GM06990 (cell line): Measurements from ENCODE around the gene DMRTC2.

ENCODE experiments used
- DNase-seq: peaks from one replicate; pipeline ENCODE4 v3.0.0-alpha.2; 2011; ENCODE audit not compliant: insufficient read length; ENCODE audit errors: extremely low read depth
- H3K27me3 ChIP-seq: replicated peaks from 2 replicates; pipeline ENCODE4 v1.6.0; 2011; ENCODE audit warnings: low read length; ENCODE audit not compliant: control insufficient read depth, insufficient read depth
- H3K36me3 ChIP-seq: 2 replicates; pipeline ENCODE4 v1.5.1; 2011; ENCODE audit warnings: low read length; ENCODE audit not compliant: control insufficient read depth, insufficient read depth
- H3K4me3 ChIP-seq: replicated peaks from 2 replicates; pipeline ENCODE4 v1.5.1; 2011; ENCODE audit warnings: low read depth, mild to moderate bottlenecking, control low read depth, low read length
- TF ChIP-seq, protein P1 (sequence below): IDR thresholded peaks from 2 replicates; pipeline ENCODE4 v1.5.1; 2011; ENCODE audit warnings: low read length, control low read depth, mild to moderate bottlenecking, inconsistent platforms; ENCODE audit not compliant: insufficient read depth, poor library complexity, severe bottlenecking

The DMRTC2 gene

DNA sequence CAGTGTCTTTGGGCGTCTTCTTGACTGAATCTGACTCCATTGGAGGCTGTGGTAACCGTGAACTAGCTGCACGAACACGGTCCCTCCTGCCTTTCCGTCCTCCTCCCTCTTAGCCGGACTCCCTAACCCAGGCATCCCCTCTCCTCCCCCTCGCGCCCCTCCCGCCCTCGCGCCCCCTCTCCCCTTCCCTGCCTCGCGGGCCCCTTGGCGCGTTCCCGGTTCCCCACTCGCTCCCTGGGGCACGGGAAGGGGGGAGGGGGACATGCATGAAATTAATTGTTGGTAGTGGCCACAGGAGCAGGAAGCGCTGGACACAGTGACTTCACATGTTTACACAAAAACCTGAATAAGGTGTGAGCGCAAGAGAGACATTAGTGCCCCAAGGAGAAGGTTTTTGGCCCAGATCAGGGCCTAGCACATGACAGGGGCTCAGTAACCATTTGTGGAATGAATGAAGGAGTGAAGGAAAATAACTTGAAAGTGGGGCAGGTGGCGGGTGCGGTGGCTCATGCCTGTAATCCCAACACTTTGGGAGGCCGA lies 279 bp downstream of the DMRTC2 start:
- Histone ChIP-seq H3K4me3 (no peak overlapping the region), H3K36me3 (no peaks in the 10 kb centered on the region)

DNA sequence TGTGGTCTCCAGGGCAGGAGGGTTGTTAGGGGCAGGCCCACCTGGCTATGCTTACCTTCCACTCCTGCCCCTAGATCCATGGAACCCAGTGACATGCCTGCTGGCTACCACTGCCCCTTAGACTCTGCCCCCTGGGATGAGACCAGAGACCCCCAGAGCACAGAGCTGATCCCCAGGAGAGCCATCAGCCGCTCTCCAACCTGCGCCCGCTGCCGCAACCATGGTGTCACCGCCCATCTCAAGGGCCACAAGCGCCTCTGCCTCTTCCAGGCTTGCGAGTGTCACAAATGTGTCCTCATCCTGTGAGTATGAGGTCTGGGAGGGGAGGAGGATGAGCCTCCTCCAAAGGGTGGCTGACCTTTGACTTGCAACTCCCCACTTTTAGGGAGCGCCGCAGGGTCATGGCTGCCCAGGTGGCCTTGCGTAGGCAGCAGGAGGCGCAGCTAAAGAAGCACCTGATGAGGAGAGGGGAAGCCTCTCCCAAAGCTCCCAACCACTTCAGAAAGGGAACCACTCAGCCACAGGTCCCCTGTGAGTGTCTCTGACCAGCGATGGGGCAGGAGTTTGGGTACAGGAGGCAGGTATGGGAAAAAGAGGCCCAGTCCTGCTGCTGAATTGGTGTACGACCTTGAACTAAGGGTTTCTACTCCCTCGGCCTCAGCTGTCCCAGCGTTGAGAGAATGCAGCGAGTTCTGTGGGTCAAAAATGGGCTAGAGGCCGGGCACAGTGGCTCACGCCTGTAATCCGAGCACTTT lies 2.7 kb downstream of the DMRTC2 start:
- Histone ChIP-seq H3K4me3 (no peak overlapping the region), H3K36me3 (no peaks in the 10 kb centered on the region), H3K27me3 (0 out of 2 replicates have a peak, but pooled peaks cover 1% of the 10 kb centered on the region)
- TF ChIP-seq, protein P1, sequence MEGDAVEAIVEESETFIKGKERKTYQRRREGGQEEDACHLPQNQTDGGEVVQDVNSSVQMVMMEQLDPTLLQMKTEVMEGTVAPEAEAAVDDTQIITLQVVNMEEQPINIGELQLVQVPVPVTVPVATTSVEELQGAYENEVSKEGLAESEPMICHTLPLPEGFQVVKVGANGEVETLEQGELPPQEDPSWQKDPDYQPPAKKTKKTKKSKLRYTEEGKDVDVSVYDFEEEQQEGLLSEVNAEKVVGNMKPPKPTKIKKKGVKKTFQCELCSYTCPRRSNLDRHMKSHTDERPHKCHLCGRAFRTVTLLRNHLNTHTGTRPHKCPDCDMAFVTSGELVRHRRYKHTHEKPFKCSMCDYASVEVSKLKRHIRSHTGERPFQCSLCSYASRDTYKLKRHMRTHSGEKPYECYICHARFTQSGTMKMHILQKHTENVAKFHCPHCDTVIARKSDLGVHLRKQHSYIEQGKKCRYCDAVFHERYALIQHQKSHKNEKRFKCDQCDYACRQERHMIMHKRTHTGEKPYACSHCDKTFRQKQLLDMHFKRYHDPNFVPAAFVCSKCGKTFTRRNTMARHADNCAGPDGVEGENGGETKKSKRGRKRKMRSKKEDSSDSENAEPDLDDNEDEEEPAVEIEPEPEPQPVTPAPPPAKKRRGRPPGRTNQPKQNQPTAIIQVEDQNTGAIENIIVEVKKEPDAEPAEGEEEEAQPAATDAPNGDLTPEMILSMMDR: no peak
- no peak for DNase-seq

More for the DNA sequence above, 279 bp downstream of the DMRTC2 start:
- TF ChIP-seq, protein P1: no peak
- DNase-seq: no peak
- no peaks in the 10 kb centered on the region for H3K27me3 ChIP-seq

DNA sequence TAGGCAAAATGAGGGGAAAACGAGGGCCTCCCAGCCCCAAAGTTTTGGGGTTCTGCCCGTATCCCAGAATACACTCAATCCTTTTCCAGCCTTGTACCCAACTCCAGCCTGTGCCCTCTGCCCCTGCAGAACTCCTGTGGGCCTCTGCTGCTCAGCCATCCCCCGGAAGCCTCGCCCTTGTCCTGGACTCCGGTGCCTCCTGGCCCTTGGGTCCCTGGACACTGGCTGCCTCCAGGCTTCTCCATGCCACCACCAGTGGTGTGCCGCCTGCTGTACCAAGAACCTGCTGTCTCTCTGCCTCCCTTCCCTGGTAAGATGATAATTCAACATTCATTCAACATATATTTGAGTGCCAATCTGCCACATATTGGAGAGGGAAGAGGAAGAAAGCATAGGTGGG lies 3.8 kb downstream of the DMRTC2 start:
- no peaks in the 10 kb centered on the region for H3K36me3 ChIP-seq
- no peak for DNase-seq
- 0 out of 2 replicates have a peak, but pooled peaks cover 1% of the 10 kb centered on the region for H3K27me3 ChIP-seq
- TF ChIP-seq, protein P1: no peak
- H3K4me3 ChIP-seq: no peak overlapping the region

DNA sequence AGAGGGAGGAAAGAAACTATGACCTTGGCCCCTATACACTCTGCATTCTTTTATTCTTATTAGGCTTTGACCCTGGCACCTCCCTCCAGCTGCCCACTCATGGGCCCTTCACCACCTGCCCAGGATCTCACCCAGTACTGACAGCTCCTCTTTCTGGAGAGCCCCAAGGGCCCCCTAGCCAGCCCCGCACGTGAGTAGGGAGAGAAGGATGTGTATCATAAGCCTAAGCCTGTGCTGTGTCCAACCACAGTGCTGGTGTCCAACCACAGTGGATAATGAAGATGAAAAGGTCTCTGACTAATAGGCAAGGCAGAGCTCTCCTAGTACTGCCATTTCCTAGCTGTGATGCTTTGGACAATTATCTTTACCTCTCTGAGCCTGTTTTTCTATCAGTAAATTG lies 4.2 kb downstream of the DMRTC2 start:
- no peak for DNase-seq
- H3K4me3 ChIP-seq: no peak overlapping the region
- 0 out of 2 replicates have a peak, but pooled peaks cover 1% of the 10 kb centered on the region for H3K27me3 ChIP-seq
- H3K36me3 ChIP-seq: no peaks in the 10 kb centered on the region
- TF ChIP-seq, protein P1: no peak

DNA sequence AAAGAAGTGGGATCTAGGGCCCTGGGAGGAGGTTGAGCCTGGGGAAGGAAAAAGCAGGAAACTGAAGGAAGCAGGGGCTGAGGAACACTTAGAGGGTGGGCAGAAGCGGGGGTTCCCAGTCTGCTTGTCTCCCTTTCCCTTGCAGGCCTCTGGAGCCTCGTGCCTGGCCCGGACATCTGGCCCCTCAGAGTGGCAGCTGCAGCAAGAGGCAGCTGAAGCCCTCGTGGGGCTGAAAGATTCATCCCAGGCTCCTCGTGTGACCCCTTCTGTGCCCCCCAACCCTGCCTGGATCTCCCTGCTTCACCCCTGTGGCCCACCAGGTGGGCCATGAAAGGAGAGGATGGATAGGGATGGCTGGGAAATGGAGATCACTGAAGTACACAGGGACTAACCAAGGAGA lies 5.5 kb downstream of the DMRTC2 start:
- TF ChIP-seq, protein P1: no peak
- Histone ChIP-seq H3K36me3 (no peaks in the 10 kb centered on the region), H3K27me3 (0 out of 2 replicates have a peak, but pooled peaks cover 1% of the 10 kb centered on the region), H3K4me3 (no peak overlapping the region)
- DNase-seq: no peak
